K562 (cell line): ENCODE measurements around the gene P2RY13.

ENCODE experiments used
- CBX8 ChIP-seq: fragments of 200-600 bp; sonication (generic); IDR thresholded peaks from 2 replicates; pipeline ENCODE4 v1.6.1; 2012; ENCODE audit warnings: borderline replicate concordance, mixed run types, low read depth, mild to moderate bottlenecking, moderate library complexity, mixed read lengths, low read length, control low read depth, inconsistent platforms; ENCODE audit not compliant: poor library complexity, severe bottlenecking; ENCODE audit errors: extremely low read depth
- CTCF ChIP-seq, 3 experiments: IDR thresholded peaks in 2 of 3; conservative IDR thresholded peaks in 1 of 3; 2 replicates each; pipeline ENCODE4 v1.5.1; 2011 to 2012; ENCODE audit warnings: low read length in 3 of 3, mild to moderate bottlenecking in 3 of 3, control low read depth in 2 of 3, improper control_type of control experiment in 1 of 3, inconsistent platforms in 1 of 3, low read depth in 1 of 3, mixed read lengths in 1 of 3, moderate library complexity in 1 of 3; ENCODE audit not compliant: insufficient read depth in 2 of 3
- FOXA3 ChIP-seq, 2 experiments: fragments of 450-650 bp in 1 of 2; sonication (generic) in 1 of 2; formaldehyde crosslinking; IDR thresholded peaks in 1 of 2; conservative IDR thresholded peaks in 1 of 2; 2 replicates each; pipeline versions ENCODE4 v1.4.0 to v1.8.0; 2020 to 2022; ENCODE audit warnings: mild to moderate bottlenecking in 2 of 2, missing genetic modification reagents in 1 of 2
- JUNB ChIP-seq: fragments of 450-650 bp; formaldehyde crosslinking; conservative IDR thresholded peaks from 2 replicates; pipeline ENCODE4 v1.4.0; 2020; ENCODE audit warnings: mild to moderate bottlenecking
- PBX2 ChIP-seq, 2 experiments: IDR thresholded peaks in 1 of 2; conservative IDR thresholded peaks in 1 of 2; 2 replicates each; pipeline ENCODE4 v1.6.1; 2016; ENCODE audit warnings: low read depth in 2 of 2, mild to moderate bottlenecking in 1 of 2, missing compliant biosample characterization in 1 of 2, missing genetic modification characterization in 1 of 2, moderate library complexity in 1 of 2
- POLR2AphosphoS5 ChIP-seq: IDR thresholded peaks from 2 replicates; pipeline ENCODE4 v1.6.1; 2011; ENCODE audit warnings: mild to moderate bottlenecking, low read depth, low read length, moderate library complexity; ENCODE audit not compliant: control insufficient read depth, insufficient read depth
- ZNF121 ChIP-seq: sonication (generic); formaldehyde crosslinking; conservative IDR thresholded peaks from 2 replicates; pipeline ENCODE4 v1.8.0; 2022; ENCODE audit warnings: missing genetic modification reagents
- TF ChIP-seq, protein P1 (sequence below): sonication (generic); formaldehyde crosslinking; IDR thresholded peaks from 2 replicates; pipeline ENCODE4 v1.8.1; 2023; ENCODE audit warnings: mild to moderate bottlenecking, missing genetic modification reagents

DNA sequence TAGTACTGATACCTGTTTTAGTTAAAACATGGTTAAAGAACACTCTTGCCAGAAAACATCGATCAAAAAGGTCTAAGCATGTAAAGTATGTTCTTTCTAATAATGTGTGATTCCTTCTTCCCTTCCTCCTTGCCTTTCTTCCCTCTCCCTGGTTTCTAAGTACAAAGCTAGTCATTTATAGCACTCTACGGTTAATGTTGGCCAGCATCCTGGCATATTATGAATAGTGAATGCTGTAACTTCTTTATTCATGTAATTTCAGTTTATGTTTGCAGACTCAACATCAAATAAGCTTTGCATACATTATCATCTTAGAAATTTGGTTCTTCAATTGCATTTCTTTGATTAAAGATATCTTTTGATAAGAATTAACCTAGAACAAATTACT, 28.1 kb upstream of the P2RY13 start:
- TF ChIP-seq JUNB (CRISPR knock-in tag) (no peak), CTCF (IDR thresholded peaks at IDR 0.05 in 2 of 3, conservative IDR thresholded peaks at IDR 0.05 in 1 of 3; ENCODE audit: insufficient read depth in 2 of 3, low read depth in 1 of 3, low read length in 3 of 3) (no peak), CBX8 (no peak), FOXA3 (CRISPR knock-in tag; conservative IDR thresholded peaks at IDR 0.05 in 1 of 2, IDR thresholded peaks at IDR 0.05 in 1 of 2) (no peak), PBX2 (CRISPR knock-in tag; IDR thresholded peaks at IDR 0.05; ENCODE audit: low read depth) (no peak), PBX2 (tag; conservative IDR thresholded peaks at IDR 0.05; ENCODE audit: low read depth) (no peak), POLR2AphosphoS5 (no peak), ZNF121 (CRISPR knock-in tag) (no peak)
- TF ChIP-seq, protein P1, sequence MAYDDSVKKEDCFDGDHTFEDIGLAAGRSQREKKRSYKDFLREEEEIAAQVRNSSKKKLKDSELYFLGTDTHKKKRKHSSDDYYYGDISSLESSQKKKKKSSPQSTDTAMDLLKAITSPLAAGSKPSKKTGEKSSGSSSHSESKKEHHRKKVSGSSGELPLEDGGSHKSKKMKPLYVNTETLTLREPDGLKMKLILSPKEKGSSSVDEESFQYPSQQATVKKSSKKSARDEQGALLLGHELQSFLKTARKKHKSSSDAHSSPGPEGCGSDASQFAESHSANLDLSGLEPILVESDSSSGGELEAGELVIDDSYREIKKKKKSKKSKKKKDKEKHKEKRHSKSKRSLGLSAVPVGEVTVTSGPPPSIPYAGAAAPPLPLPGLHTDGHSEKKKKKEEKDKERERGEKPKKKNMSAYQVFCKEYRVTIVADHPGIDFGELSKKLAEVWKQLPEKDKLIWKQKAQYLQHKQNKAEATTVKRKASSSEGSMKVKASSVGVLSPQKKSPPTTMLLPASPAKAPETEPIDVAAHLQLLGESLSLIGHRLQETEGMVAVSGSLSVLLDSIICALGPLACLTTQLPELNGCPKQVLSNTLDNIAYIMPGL (CRISPR knock-in tag) = no peak
